GM21515 (cell line): ENCODE results near the gene ATP13A1.
"Not testable (repeated sequence)": the region's sequence is repeated elsewhere in the genome, so short reads cannot be mapped to it uniquely, and the experiment has no call there.

Experiments
- ATAC-seq: cut with Tn5 transposase; IDR thresholded peaks from one replicate; pipeline ENCODE4 v1.9.1; 2021; ENCODE audit not compliant: unreplicated experiment

Gene ATP13A1

GRCh38 chr19:19624032-19624570 lies 39.4 kb downstream of the ATP13A1 start:
- no peak for ATAC-seq

- no peak for ATAC-seq
Observed at GRCh38 chr19:19623383-19623782, 40.1 kb downstream of the ATP13A1 start.

- ATAC-seq = no peak
Observed at GRCh38 chr19:19619849-19620210, 43.6 kb downstream of the ATP13A1 start.

GRCh38 chr19:19619181-19619848 lies 44.2 kb downstream of the ATP13A1 start:
- no peak for ATAC-seq

GRCh38 chr19:19618219-19619051 lies 45.0 kb downstream of the ATP13A1 start, which contains the start of gene PBX4:
Gene PBX4 (minus strand): TSS chr19:19618687. CDS start chr19:19618629, 58 bp downstream.
- ATAC-seq = peak; percentile 89

GRCh38 chr19:19615086-19615485 lies 48.4 kb downstream of the ATP13A1 start:
- ATAC-seq = no peak

- no peak for ATAC-seq
Observed at GRCh38 chr19:19613506-19613905, 50.0 kb downstream of the ATP13A1 start.

GRCh38 chr19:19610376-19611202 lies 52.9 kb downstream of the ATP13A1 start:
- ATAC-seq = no peak

GRCh38 chr19:19606686-19607085 lies 56.8 kb downstream of the ATP13A1 start:
- not testable (repeated sequence) for ATAC-seq

GRCh38 chr19:19606021-19606420 lies 57.5 kb downstream of the ATP13A1 start:
- ATAC-seq = no peak

- ATAC-seq = no peak
Observed at GRCh38 chr19:19602713-19603324, 60.7 kb downstream of the ATP13A1 start.

- no peak for ATAC-seq
Observed at GRCh38 chr19:19602136-19602712, 61.3 kb downstream of the ATP13A1 start.

GRCh38 chr19:19600793-19601330 lies 62.6 kb downstream of the ATP13A1 start:
- no peak for ATAC-seq

- ATAC-seq = not testable (repeated sequence)
Observed at GRCh38 chr19:19598728-19599451, 64.6 kb downstream of the ATP13A1 start.

GRCh38 chr19:19597809-19598306 lies 65.6 kb downstream of the ATP13A1 start:
- ATAC-seq = peak; percentile 43
